HepG2 (cell line): ENCODE measurements around the gene TBCCD1. TPM values are rescaled to one million over a fixed set of nuclear protein-coding genes. Genes with fewer than 3 reads are reported as not detected.
A peak's percentile ranks its signal among the peaks of the same experiment; 100 is the strongest.

Experiments
- CENPX ChIP-seq: sonication (generic); formaldehyde crosslinking; IDR thresholded peaks from 2 replicates; pipeline ENCODE4 v1.9.0; 2021; ENCODE audit warnings: mild to moderate bottlenecking, missing genetic modification reagents, moderate library complexity
- CERS6 ChIP-seq: sonication (generic); formaldehyde crosslinking; IDR thresholded peaks from 2 replicates; pipeline ENCODE4 v1.5.0; 2020; ENCODE audit warnings: missing genetic modification reagents
- CHCHD3 ChIP-seq: sonication (generic); formaldehyde crosslinking; IDR thresholded peaks from 2 replicates; pipeline ENCODE4 v1.8.0; 2022; ENCODE audit warnings: mild to moderate bottlenecking, missing genetic modification reagents, moderate library complexity
- EZH2 ChIP-seq: conservative IDR thresholded peaks from 2 replicates; pipeline ENCODE4 v1.6.1; 2012; ENCODE audit warnings: mild to moderate bottlenecking, low read depth, low read length, moderate library complexity
- HNRNPLL ChIP-seq: fragments of 200-400 bp; formaldehyde crosslinking; IDR thresholded peaks from 2 replicates; pipeline ENCODE4 v1.6.1; 2017; ENCODE audit warnings: mild to moderate bottlenecking, low read depth, low read length; ENCODE audit not compliant: poor library complexity, severe bottlenecking
- JDP2 ChIP-seq: sonication (generic); formaldehyde crosslinking; IDR thresholded peaks from 2 replicates; pipeline ENCODE4 v1.8.1; 2022; ENCODE audit warnings: missing genetic modification reagents, borderline replicate concordance
- PATZ1 ChIP-seq: sonication (generic); formaldehyde crosslinking; IDR thresholded peaks from 2 replicates; pipeline ENCODE4 v1.4.0; 2020; ENCODE audit warnings: missing genetic modification reagents
- PBX3 ChIP-seq: sonication (generic); formaldehyde crosslinking; IDR thresholded peaks from 2 replicates; pipeline ENCODE4 v1.8.1; 2023; ENCODE audit warnings: missing genetic modification reagents, inconsistent platforms, borderline replicate concordance
- TAF1 ChIP-seq: sonication (generic); formaldehyde crosslinking; IDR thresholded peaks from 2 replicates; pipeline ENCODE4 v1.4.0; 2020; ENCODE audit warnings: missing genetic modification reagents
- TIGD3 ChIP-seq: sonication (generic); formaldehyde crosslinking; IDR thresholded peaks from 2 replicates; pipeline ENCODE4 v1.5.1; 2020; ENCODE audit warnings: mild to moderate bottlenecking, missing genetic modification reagents, borderline replicate concordance
- TSC22D2 ChIP-seq: sonication (generic); formaldehyde crosslinking; IDR thresholded peaks from 2 replicates; pipeline ENCODE4 v1.5.1; 2020; ENCODE audit warnings: missing genetic modification reagents, mild to moderate bottlenecking, borderline replicate concordance
- ZNF207 ChIP-seq: fragments of 450-650 bp; IDR thresholded peaks from 2 replicates; pipeline ENCODE4 v1.6.1; 2016; ENCODE audit warnings: antibody characterized with exemption, borderline replicate concordance
- ZNF256 ChIP-seq: sonication (generic); formaldehyde crosslinking; conservative IDR thresholded peaks from 2 replicates; pipeline ENCODE4 v1.4.0; 2020; ENCODE audit warnings: missing genetic modification reagents
- ZNF318 ChIP-seq: sonication (generic); formaldehyde crosslinking; IDR thresholded peaks from 2 replicates; pipeline ENCODE4 v1.4.0; 2020; ENCODE audit warnings: mild to moderate bottlenecking, missing genetic modification reagents
- ZNF7 ChIP-seq: IDR thresholded peaks from 2 replicates; pipeline ENCODE4 v1.6.1; 2016; ENCODE audit warnings: missing biosample characterization, missing genetic modification reagents
- polyA plus RNA-seq, 8 experiments: library from polyadenylated mRNA; depleted of rRNA in 3 of 8; stranded (reverse) in 7 of 8; unstranded in 1 of 8; fragments of >200 nt; fragmentation: Illumina TruSeq in 4 of 8; extraction: Trizol in 4 of 8; gene quantifications; 2 replicates each; pipeline versions ENCODE4 v1.2.1 to v1.2.3, GENCODE V29; 2011 to 2016; ENCODE audit warnings: low read depth in 4 of 8, missing spikeins in 1 of 8, mixed read lengths in 1 of 8; ENCODE audit not compliant: insufficient read depth in 1 of 8
- total RNA-seq, 5 experiments: library from RNA; depleted of rRNA; stranded (reverse); fragments of >200 nt; fragmentation: Illumina TruSeq; extraction: Trizol; gene quantifications; 2 replicates each; pipeline ENCODE4 v1.2.3, GENCODE V29; 2016; ENCODE audit warnings: low read depth in 1 of 5

Gene TBCCD1
- total and polyA plus RNA-seq, 2 of the 13 experiments (the other 11 are each of a cell fraction or from before 2014, with no cell fraction given), result 13.6 to 16.2 TPM

GRCh38 chr3:186599142-186599784, 32.1 kb upstream of the TBCCD1 start (continued):
- no peak for TF ChIP-seq ZNF318
- no peak for TF ChIP-seq TIGD3 (CRISPR knock-in tag)
- no peak for TF ChIP-seq CERS6 (CRISPR knock-in tag)
- TF ChIP-seq TAF1 (CRISPR knock-in tag), result no peak
- TF ChIP-seq ZNF7 (CRISPR knock-in tag), result no peak
- TF ChIP-seq ZNF207, result no peak
- no peak for TF ChIP-seq CENPX (CRISPR knock-in tag)
- TF ChIP-seq PBX3, result no peak
- TF ChIP-seq JDP2 (CRISPR knock-in tag), result no peak; the same call in 1 of the 2 replicates
- peak; percentile 22; the same call in 1 of the 2 replicates for TF ChIP-seq TSC22D2
- peak; percentile 48; the same call in 1 of the 2 replicates for TF ChIP-seq PATZ1
- TF ChIP-seq EZH2, result no peak
- no peak for TF ChIP-seq HNRNPLL
- no peak for TF ChIP-seq ZNF256 (CRISPR knock-in tag)
- no peak for TF ChIP-seq CHCHD3
